G401.6 (cell line): ENCODE measurements around the gene MYL3.
"Not testable (repeated sequence)": the region's sequence is repeated elsewhere in the genome, so short reads cannot be mapped to it uniquely, and the experiment has no call there.

Experiments
- FAIRE-seq: peaks from 2 replicates; lab custom pipeline; 2012; peaks lifted over from hg19 to GRCh38; lab: Jason Lieb, UNC

Gene MYL3

GRCh38 chr3:46824211-46824970 lies 38.9 kb downstream of the MYL3 start:
- no peak for FAIRE-seq

DNA sequence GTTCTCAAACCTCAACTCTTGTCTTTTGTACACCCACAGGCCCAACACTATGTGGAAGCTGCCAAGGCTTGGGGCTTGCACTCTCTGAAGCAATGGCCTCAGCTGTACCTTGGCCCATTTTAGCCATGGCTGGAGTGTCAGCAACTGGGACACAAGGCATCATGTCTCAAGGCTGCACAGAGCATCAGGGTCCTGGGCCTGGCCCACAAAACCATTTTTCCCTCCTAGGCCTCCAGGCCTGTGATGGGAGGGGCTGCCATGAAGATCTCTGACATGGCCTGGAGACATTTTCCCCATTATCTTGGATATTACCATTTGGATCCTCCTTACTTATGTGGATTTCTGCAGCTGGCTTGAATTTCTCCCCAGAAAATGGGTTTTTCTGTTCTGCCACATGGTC lies 39.9 kb downstream of the MYL3 start:
- FAIRE-seq = not testable (repeated sequence)

DNA sequence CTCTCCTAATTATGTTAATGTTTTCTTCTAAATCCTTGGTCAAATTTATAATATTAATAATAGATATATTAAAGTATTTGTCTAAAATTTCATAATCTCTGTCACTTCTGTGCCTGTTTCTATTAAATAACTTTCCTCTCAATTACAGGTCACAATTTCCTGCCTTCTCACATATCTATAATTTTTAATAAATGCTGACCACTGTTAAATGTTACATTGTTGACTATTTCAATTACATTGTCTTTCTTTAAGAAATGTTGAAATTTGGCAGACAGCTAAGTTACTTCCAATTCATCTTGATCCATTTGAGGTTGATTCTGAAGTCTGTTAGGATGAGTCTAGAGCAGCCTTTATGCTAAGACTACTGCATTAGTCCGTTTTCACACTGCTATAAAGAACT lies 41.7 kb downstream of the MYL3 start:
- FAIRE-seq = no peak

- no peak for FAIRE-seq
Measured at GRCh38 chr3:46820852-46821251, 42.4 kb downstream of the MYL3 start.

- FAIRE-seq = no peak
Measured at GRCh38 chr3:46812237-46812791, 50.9 kb downstream of the MYL3 start.

DNA sequence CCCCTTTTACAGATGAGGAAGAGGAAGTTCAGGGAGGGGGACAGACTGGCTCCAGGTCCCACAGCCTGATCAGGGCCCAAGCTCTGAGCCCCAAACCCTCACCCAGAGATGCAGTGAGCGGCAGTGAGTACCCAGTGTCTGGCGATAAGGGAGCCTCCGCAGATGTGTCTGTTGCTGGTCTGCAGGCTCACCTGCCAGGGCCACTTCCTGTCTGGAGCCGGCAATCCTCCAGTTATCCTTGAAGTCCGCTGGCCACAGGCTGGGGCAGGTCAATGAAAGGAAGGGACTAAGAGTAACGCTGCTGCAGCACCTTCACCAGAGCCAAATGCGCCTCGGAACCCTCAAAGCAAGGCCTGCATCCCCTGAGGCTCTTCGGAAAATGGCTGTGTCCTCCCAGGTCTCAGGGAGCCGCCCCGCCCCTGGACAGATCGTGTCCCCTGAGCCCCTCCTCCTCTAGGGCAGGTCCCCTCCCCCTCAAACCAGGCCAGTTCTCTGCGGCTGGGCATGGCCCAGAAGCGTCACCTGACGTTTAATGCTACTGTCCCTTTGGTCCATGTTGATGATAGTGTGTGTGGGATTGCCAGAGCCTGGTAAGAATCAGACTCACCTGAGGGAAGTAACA lies 51.5 kb downstream of the MYL3 start:
- FAIRE-seq = no peak

DNA sequence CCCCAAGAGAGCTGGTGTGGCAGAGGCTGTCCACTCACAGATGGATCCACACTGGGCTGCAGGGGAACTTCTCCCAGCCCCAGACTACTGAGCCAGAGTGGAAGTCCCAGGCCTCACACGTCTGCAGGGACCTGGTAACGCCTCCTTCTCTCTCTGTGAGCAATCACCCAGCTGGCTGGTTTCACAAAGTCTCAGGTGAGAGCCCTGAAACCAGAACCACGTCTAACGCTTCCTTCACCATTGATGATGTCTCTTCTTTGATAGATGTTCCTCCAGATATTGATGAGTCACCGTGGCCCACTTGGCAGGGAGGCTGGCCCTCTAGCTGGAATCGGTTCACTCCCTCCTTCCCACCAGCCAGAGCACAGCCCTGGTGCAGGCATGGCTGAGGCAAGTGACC lies 54.5 kb downstream of the MYL3 start:
- not testable (repeated sequence) for FAIRE-seq
